Measurements from ENCODE around the gene FGF19. TPM values are rescaled to one million over a fixed set of nuclear protein-coding genes. Genes with fewer than 3 reads are reported as not detected.
A peak's percentile ranks its signal among the peaks of the same experiment; 100 is the strongest.

The FGF19 gene
- total and polyA plus RNA-seq, 9 of the 15 experiments (the other 6 are each of a cell fraction or from before 2014, with no cell fraction given), result 0.11 TPM; not detected in 8

DNA sequence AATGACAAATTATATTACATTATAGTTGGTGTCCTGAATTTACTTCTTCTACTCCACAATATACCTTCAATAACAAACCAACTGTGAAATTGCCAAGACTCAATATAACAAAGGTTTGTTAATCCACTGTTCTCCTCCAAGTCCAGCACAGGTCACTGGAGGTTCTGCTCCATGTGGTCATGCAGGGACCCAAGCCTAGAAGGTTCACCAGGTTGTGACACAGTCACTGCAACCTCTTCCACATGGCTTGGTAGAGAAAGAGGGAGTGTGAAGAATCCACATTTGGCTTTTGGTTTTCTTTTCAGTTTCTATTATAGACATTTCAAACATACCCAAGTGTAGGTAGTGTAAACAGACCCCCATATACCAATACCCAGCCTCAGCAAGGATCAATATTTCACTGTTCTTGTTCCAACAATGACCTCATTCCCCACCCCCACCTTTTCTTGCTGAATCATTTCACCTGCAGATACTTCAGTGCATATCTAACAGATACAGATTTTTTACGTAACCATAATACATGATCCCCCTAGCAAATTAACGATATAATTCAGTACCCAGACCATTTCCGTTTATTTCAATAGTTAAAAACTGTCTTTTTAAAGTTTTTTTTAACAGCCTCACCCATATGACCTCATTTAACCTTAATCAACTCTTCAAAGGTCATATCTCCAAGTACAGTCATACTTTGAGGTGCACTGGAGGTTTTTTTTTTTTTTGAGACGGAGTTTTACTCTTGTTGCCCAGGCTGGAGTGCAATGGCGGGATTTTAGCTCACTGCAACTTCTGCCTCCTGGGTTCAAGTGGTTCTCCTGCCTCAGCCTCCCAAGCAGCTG, 14.1 kb downstream of the FGF19 start (continued):
- TF ChIP-seq ATF1 (CRISPR knock-in tag; IDR thresholded peaks at IDR 0.05) (no peak), ATF1 (tag; IDR thresholded peaks at IDR 0.05) (no peak), MCM7 (IDR thresholded peaks at IDR 0.05) (no peak), SMARCA4 (IDR thresholded peaks at IDR 0.05) (0 out of 2 replicates have a peak, but pooled peaks have one; percentile 36), SRSF9 (IDR thresholded peaks at IDR 0.05; ENCODE audit: borderline replicate concordance, low read depth, low read length) (no peak), MYC (IDR thresholded peaks at IDR 0.05; ENCODE audit: low read depth, low read length) (no peak), MYC (CRISPR knock-in tag; IDR thresholded peaks at IDR 0.05; ENCODE audit: borderline replicate concordance, low read depth) (no peak), MAFG (tag; conservative IDR thresholded peaks at IDR 0.05) (peak; percentile 31; the same call in 1 of the 2 replicates), ZKSCAN3 (CRISPR knock-in tag; IDR thresholded peaks at IDR 0.05) (no peak), SMARCC2 (IDR thresholded peaks at IDR 0.05; ENCODE audit: low read depth) (no peak)
- TF ChIP-seq, protein P1, sequence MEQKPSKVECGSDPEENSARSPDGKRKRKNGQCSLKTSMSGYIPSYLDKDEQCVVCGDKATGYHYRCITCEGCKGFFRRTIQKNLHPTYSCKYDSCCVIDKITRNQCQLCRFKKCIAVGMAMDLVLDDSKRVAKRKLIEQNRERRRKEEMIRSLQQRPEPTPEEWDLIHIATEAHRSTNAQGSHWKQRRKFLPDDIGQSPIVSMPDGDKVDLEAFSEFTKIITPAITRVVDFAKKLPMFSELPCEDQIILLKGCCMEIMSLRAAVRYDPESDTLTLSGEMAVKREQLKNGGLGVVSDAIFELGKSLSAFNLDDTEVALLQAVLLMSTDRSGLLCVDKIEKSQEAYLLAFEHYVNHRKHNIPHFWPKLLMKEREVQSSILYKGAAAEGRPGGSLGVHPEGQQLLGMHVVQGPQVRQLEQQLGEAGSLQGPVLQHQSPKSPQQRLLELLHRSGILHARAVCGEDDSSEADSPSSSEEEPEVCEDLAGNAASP (IDR thresholded peaks at IDR 0.05), result peak; percentile 45; the same call in 1 of the 2 replicates
